Sigmoid colon (tissue), 7 donors: ENCODE measurements around the gene CXCL6. TPM values are rescaled to one million over a fixed set of nuclear protein-coding genes. Genes with fewer than 3 reads are reported as not detected.

Source experiments
- DNase-seq: peaks from one replicate; pipeline ENCODE4 v3.0.0-alpha.2; 2019
- H3K27ac ChIP-seq, 4 donors: fragments of 200-600 bp; sonication (generic); one replicate each; pipeline ENCODE4 v1.5.1; 2016 to 2019; ENCODE audit warnings: mild to moderate bottlenecking in 1 of 4
- H3K27me3 ChIP-seq, 3 donors: fragments of 200-600 bp; sonication (generic); one replicate each; pipeline ENCODE4 v1.5.1; 2019; ENCODE audit warnings: mild to moderate bottlenecking in 1 of 3
- H3K36me3 ChIP-seq, 4 donors: fragments of 200-600 bp; sonication (generic); one replicate each; pipeline ENCODE4 v1.5.1; 2016 to 2019
- H3K4me1 ChIP-seq, 4 donors: fragments of 200-600 bp; sonication (generic); one replicate each; pipeline ENCODE4 v1.5.1; 2017 to 2019
- H3K4me3 ChIP-seq, 4 donors: fragments of 200-600 bp; sonication (generic); one replicate each; pipeline ENCODE4 v1.5.1; 2017 to 2019; ENCODE audit warnings: mild to moderate bottlenecking in 2 of 4, moderate library complexity in 1 of 4
- H3K9me3 ChIP-seq, 4 donors: fragments of 200-600 bp in 3 of 4; sonication (generic) in 3 of 4; one replicate each; pipeline versions ENCODE4 v1.5.1 to v1.6.1; 2013 to 2019
- CTCF ChIP-seq, 4 experiments: fragments of 450-650 bp in 3 of 4; fragments of 200-600 bp in 1 of 4; IDR thresholded peaks; one replicate each; pipeline ENCODE4 v1.5.1; 2016 to 2019; ENCODE audit warnings: antibody characterized with exemption in 4 of 4, mild to moderate bottlenecking in 3 of 4, moderate library complexity in 2 of 4
- EP300 ChIP-seq, 4 donors: sonication (generic); formaldehyde crosslinking; IDR thresholded peaks; one replicate each; pipeline ENCODE4 v1.6.1; 2017; ENCODE audit warnings: antibody characterized with exemption in 4 of 4
- POLR2A ChIP-seq, 2 donors: fragments of 450-650 bp; IDR thresholded peaks; one replicate each; pipeline ENCODE4 v1.6.1; 2016; ENCODE audit warnings: antibody characterized with exemption in 2 of 2, mild to moderate bottlenecking in 2 of 2, moderate library complexity in 2 of 2
- POLR2AphosphoS5 ChIP-seq, 4 donors: sonication (generic); formaldehyde crosslinking; IDR thresholded peaks; one replicate each; pipeline ENCODE4 v1.6.1; 2017; ENCODE audit warnings: antibody characterized with exemption in 4 of 4
- WGBS, 2 donors: extraction: QIAGEN DNeasy Blood & Tissue Kit; methylation state at CpG; one replicate each; pipeline ENCODE4 v1.1.7; 2013; 5-methylcytosine and 5-hydroxymethylcytosine counted together
- intact Hi-C: fragments of 100-400 bp; cut with DNase I; formaldehyde crosslinking; loops from one replicate; pipeline ENCODE4 v1.15.1; 2023
- polyA plus RNA-seq, 3 donors: library from polyadenylated mRNA; stranded (reverse); fragments of 200-250 nt; gene quantifications; one replicate each; pipeline ENCODE4 v1.2.3, GENCODE V29; 2013
- total RNA-seq, 4 donors: library from RNA; depleted of rRNA; stranded (reverse); fragments of >200 nt; gene quantifications; one replicate each; pipeline ENCODE4 v1.1.0, GENCODE V29; 2016
- donor health status: healthy with polysubstance abuse.
- donor health status: Bipolar disorder and iron deficiency.
- donor health status: healthy.

The CXCL6 gene
- total and polyA plus RNA-seq, 7 donors: 0.33 to 9.6 (median 0.95) TPM; not detected in 2

GRCh38 chr4:73832651-73833237, 3.7 kb upstream of the CXCL6 start:
- no peak for DNase-seq
- H3K4me1 ChIP-seq: peaks cover 0 to 12% (median 11%) of the 10 kb centered on the region in 4 donors
- H3K27ac ChIP-seq: no peak overlapping the region
- H3K4me3 ChIP-seq: no peak overlapping the region
- intact Hi-C loops: no loop called here
- H3K9me3 ChIP-seq: no peaks in the 10 kb centered on the region
- TF ChIP-seq CTCF (IDR thresholded peaks at IDR 0.05) (no peak), POLR2A (IDR thresholded peaks at IDR 0.05) (no peak), EP300 (IDR thresholded peaks at IDR 0.05) (no peak), POLR2AphosphoS5 (IDR thresholded peaks at IDR 0.05) (no peak)
- no peaks in the 10 kb centered on the region for H3K36me3 ChIP-seq
- peaks cover 0 to 3% (median 0%) of the 10 kb centered on the region in 3 donors for H3K27me3 ChIP-seq
- 78 to 88% methylated on average over 1 of the region's 1 CpG for WGBS, 2 donors

- DNase-seq: no peak
- intact Hi-C loops: no loop called here
These were observed 2.6 kb downstream of the CXCL6 start for GRCh38 chr4:73839071-73839470.

GRCh38 chr4:73839715-73840114, 3.2 kb downstream of the CXCL6 start:
- no peak overlapping the region for H3K27ac ChIP-seq
- intact Hi-C loops: no loop called here
- 65 to 84% methylated on average over 3 of the region's 3 CpGs for WGBS, 2 donors
- H3K27me3 ChIP-seq: peaks cover 0 to 5% (median 0%) of the 10 kb centered on the region in 3 donors
- H3K4me1 ChIP-seq: peaks cover 0 to 12% (median 11%) of the 10 kb centered on the region in 4 donors
- TF ChIP-seq POLR2AphosphoS5 (IDR thresholded peaks at IDR 0.05): no peak
- TF ChIP-seq CTCF (IDR thresholded peaks at IDR 0.05): no peak
- no peak for TF ChIP-seq EP300 (IDR thresholded peaks at IDR 0.05)
- no peak for TF ChIP-seq POLR2A (IDR thresholded peaks at IDR 0.05)
- no peak overlapping the region for H3K4me3 ChIP-seq
- no peak for DNase-seq
- no peaks in the 10 kb centered on the region for H3K36me3 ChIP-seq
- no peaks in the 10 kb centered on the region for H3K9me3 ChIP-seq

More at GRCh38 chr4:73839071-73839470, 2.6 kb downstream of the CXCL6 start:
- H3K9me3 ChIP-seq: no peaks in the 10 kb centered on the region
- H3K4me3 ChIP-seq: no peak overlapping the region
- 89 to 92% methylated on average over 5 of the region's 5 CpGs for WGBS, 2 donors
- peaks cover 0 to 5% (median 0%) of the 10 kb centered on the region in 3 donors for H3K27me3 ChIP-seq
- H3K4me1 ChIP-seq: peaks cover 0 to 12% (median 11%) of the 10 kb centered on the region in 4 donors
- TF ChIP-seq POLR2A (IDR thresholded peaks at IDR 0.05): no peak
- no peak for TF ChIP-seq POLR2AphosphoS5 (IDR thresholded peaks at IDR 0.05)
- no peak for TF ChIP-seq EP300 (IDR thresholded peaks at IDR 0.05)
- no peak for TF ChIP-seq CTCF (IDR thresholded peaks at IDR 0.05)
- H3K36me3 ChIP-seq: no peaks in the 10 kb centered on the region
- H3K27ac ChIP-seq: no peak overlapping the region

- DNase-seq: no peak
- no peaks in the 10 kb centered on the region for H3K9me3 ChIP-seq
- H3K27ac ChIP-seq: no peak overlapping the region
- no peak overlapping the region for H3K4me3 ChIP-seq
- 71 to 86% methylated on average over 4 of the region's 4 CpGs for WGBS, 2 donors
- H3K27me3 ChIP-seq: peaks cover 0 to 5% (median 0%) of the 10 kb centered on the region in 3 donors
- intact Hi-C loops: no loop called here
- H3K36me3 ChIP-seq: no peaks in the 10 kb centered on the region
- TF ChIP-seq EP300 (IDR thresholded peaks at IDR 0.05) (no peak), POLR2A (IDR thresholded peaks at IDR 0.05) (no peak)
- H3K4me1 ChIP-seq: peaks cover 0 to 9% (median 8%) of the 10 kb centered on the region in 4 donors
These were observed 4.9 kb downstream of the CXCL6 start for GRCh38 chr4:73841243-73841925.

- DNase-seq: no peak
- no peak overlapping the region for H3K4me3 ChIP-seq
- peaks cover 0 to 3% (median 0%) of the 10 kb centered on the region in 3 donors for H3K27me3 ChIP-seq
- no peaks in the 10 kb centered on the region for H3K4me1 ChIP-seq
- no peaks in the 10 kb centered on the region for H3K36me3 ChIP-seq
- H3K27ac ChIP-seq: no peak overlapping the region
- no peaks in the 10 kb centered on the region for H3K9me3 ChIP-seq
- TF ChIP-seq POLR2AphosphoS5 (IDR thresholded peaks at IDR 0.05) (no peak), CTCF (IDR thresholded peaks at IDR 0.05) (no peak), POLR2A (IDR thresholded peaks at IDR 0.05) (no peak), EP300 (IDR thresholded peaks at IDR 0.05) (no peak)
- intact Hi-C loops: no loop called here
These were observed 6.2 kb downstream of the CXCL6 start for GRCh38 chr4:73842696-73843095.
